Ovary (tissue), 9 donors: Measurements from ENCODE around the gene DCBLD1. TPM values are rescaled to one million over a fixed set of nuclear protein-coding genes. Genes with fewer than 3 reads are reported as not detected.

Experiments used
- DNase-seq, 5 donors: peaks; one replicate each; pipeline ENCODE4 v3.0.0-alpha.2; 2019 to 2020
- H3K27ac ChIP-seq, 2 donors: fragments of 200-600 bp; one replicate each; pipeline versions ENCODE4 v1.5.1 to v1.8.0; 2019 to 2022
- H3K27me3 ChIP-seq: fragments of 200-600 bp; one replicate; pipeline ENCODE4 v1.8.0; 2022
- H3K36me3 ChIP-seq: fragments of 200-600 bp; sonication (generic); one replicate; pipeline ENCODE4 v1.5.1; 2019
- H3K4me1 ChIP-seq: one replicate; pipeline ENCODE4 v1.8.1; 2013; ENCODE audit warnings: mild to moderate bottlenecking, moderate library complexity; ENCODE audit not compliant: insufficient read depth
- H3K4me3 ChIP-seq: fragments of 200-600 bp; sonication (generic); one replicate; pipeline ENCODE4 v1.5.1; 2017
- H3K9me3 ChIP-seq, 2 donors: fragments of 200-600 bp in 1 of 2; sonication (generic) in 1 of 2; one replicate each; pipeline versions ENCODE4 v1.5.1 to v1.8.1; 2013 to 2019; ENCODE audit warnings: mild to moderate bottlenecking in 1 of 2, moderate library complexity in 1 of 2
- CTCF ChIP-seq, 3 donors: fragments of 450-650 bp in 2 of 3; fragments of 200-600 bp in 1 of 3; IDR thresholded peaks; one replicate each; pipeline versions ENCODE4 v1.5.1 to v1.8.0; 2016 to 2022; ENCODE audit warnings: antibody characterized with exemption in 3 of 3, mild to moderate bottlenecking in 1 of 3
- EP300 ChIP-seq: sonication (generic); formaldehyde crosslinking; IDR thresholded peaks from one replicate; pipeline ENCODE4 v1.6.1; 2017; ENCODE audit warnings: antibody characterized with exemption
- POLR2A ChIP-seq: fragments of 450-650 bp; IDR thresholded peaks from one replicate; pipeline ENCODE4 v1.6.1; 2017; ENCODE audit warnings: antibody characterized with exemption, mild to moderate bottlenecking, moderate library complexity
- WGBS, 3 donors: extraction: QIAGEN DNeasy Blood & Tissue Kit in 1 of 3; methylation state at CpG; one replicate each; pipeline versions ENCODE4 v1.1.5 to v1.1.7; 2013 to 2017; 5-methylcytosine and 5-hydroxymethylcytosine counted together
- intact Hi-C, 4 donors: fragments of 100-400 bp; cut with DNase I; formaldehyde crosslinking; loops; one replicate each; pipeline versions ENCODE4 v1.11.0 to v1.15.1; 2022 to 2023
- polyA plus RNA-seq, 2 donors: library from polyadenylated mRNA; stranded (reverse); fragments of 200-250 nt in 1 of 2; fragments of 350-450 nt in 1 of 2; fragmentation: Illumina TruSeq in 1 of 2; extraction: RNeasy Lipid Tissue Mini Kit (QIAGEN cat#74804) in 1 of 2; gene quantifications; one replicate each; pipeline ENCODE4 v1.2.3, GENCODE V29; 2013 to 2014
- total RNA-seq, 7 donors: library from RNA; depleted of rRNA in 2 of 7; stranded (reverse); fragments of >200 nt in 2 of 7; fragmentation: NEBNext Ultra II Directional in 3 of 7; extraction: Animal tissue kit (Norgen Biotek cat#: 25700) in 3 of 7; gene quantifications; one replicate each; pipeline versions ENCODE4 v1.1.0 to v1.2.4, GENCODE V29; 2016 to 2023
- donor health status: DM: no; HTN: no; CAD: no; lungs with moderate emphysema.
- donor health status: DM: no; HTN: no; CAD: no.
- donor health status: Bipolar disorder and iron deficiency.
- donor health status: DM: yes; HTN: yes; CAD: no.
- donor health status: DM: no; HTN: no; CAD: no.
- donor health status: DM: yes; HTN: yes; CAD: no.

DCBLD1 gene
- total and polyA plus RNA-seq, 9 donors = 2.3 to 9.2 (median 3.3) TPM

GRCh38 chr6:117508450-117508971 lies 26.0 kb downstream of the DCBLD1 start:
- H3K36me3 ChIP-seq = no peaks in the 10 kb centered on the region
- no peak for DNase-seq
- no peaks in the 10 kb centered on the region for H3K9me3 ChIP-seq
- no peaks in the 10 kb centered on the region for H3K27me3 ChIP-seq
- peaks cover 5% of the 10 kb centered on the region for H3K4me1 ChIP-seq
- H3K4me3 ChIP-seq = no peak overlapping the region
- intact Hi-C loops = no loop called here
- H3K27ac ChIP-seq = no peak overlapping the region
- no peak for TF ChIP-seq CTCF (IDR thresholded peaks at IDR 0.05)
- TF ChIP-seq EP300 = no peak
- TF ChIP-seq POLR2A = no peak
- 84 to 92% (median 91%) methylated on average over 4 of the region's 4 CpGs for WGBS, 3 donors

GRCh38 chr6:117509021-117509420 lies 26.5 kb downstream of the DCBLD1 start:
- peaks cover 5% of the 10 kb centered on the region for H3K4me1 ChIP-seq
- WGBS, 3 donors = 94 to 97% (median 97%) methylated on average over 7 of the region's 7 CpGs
- no peak overlapping the region for H3K4me3 ChIP-seq
- DNase-seq = no peak
- H3K27me3 ChIP-seq = no peaks in the 10 kb centered on the region
- TF ChIP-seq EP300 = no peak
- no peak for TF ChIP-seq POLR2A
- TF ChIP-seq CTCF (IDR thresholded peaks at IDR 0.05) = no peak
- H3K27ac ChIP-seq = no peak overlapping the region
- H3K9me3 ChIP-seq = no peaks in the 10 kb centered on the region
- intact Hi-C loops = no loop called here
- H3K36me3 ChIP-seq = no peaks in the 10 kb centered on the region

GRCh38 chr6:117512056-117512828 lies 29.8 kb downstream of the DCBLD1 start:
- no peak overlapping the region for H3K4me3 ChIP-seq
- WGBS, 3 donors = 62 to 66% (median 62%) methylated on average over 7 of the region's 7 CpGs
- no peaks in the 10 kb centered on the region for H3K4me1 ChIP-seq
- TF ChIP-seq EP300 (no peak), CTCF (IDR thresholded peaks at IDR 0.05) (no peak), POLR2A (no peak)
- no peak overlapping the region for H3K27ac ChIP-seq
- no peaks in the 10 kb centered on the region for H3K9me3 ChIP-seq
- no peaks in the 10 kb centered on the region for H3K36me3 ChIP-seq
- intact Hi-C loops = no loop called here
- no peaks in the 10 kb centered on the region for H3K27me3 ChIP-seq
- no peak for DNase-seq

GRCh38 chr6:117512987-117513573 lies 30.6 kb downstream of the DCBLD1 start:
- DNase-seq = no peak
- no peaks in the 10 kb centered on the region for H3K36me3 ChIP-seq
- 30 to 75% (median 67%) methylated on average over 2 of the region's 2 CpGs for WGBS, 3 donors
- no peak overlapping the region for H3K4me3 ChIP-seq
- intact Hi-C loops = no loop called here
- no peaks in the 10 kb centered on the region for H3K27me3 ChIP-seq
- no peaks in the 10 kb centered on the region for H3K9me3 ChIP-seq
- H3K27ac ChIP-seq = no peak overlapping the region
- TF ChIP-seq POLR2A (no peak), CTCF (IDR thresholded peaks at IDR 0.05) (no peak), EP300 (no peak)
- no peaks in the 10 kb centered on the region for H3K4me1 ChIP-seq
